Gastrocnemius medialis (tissue), 4 donors: Measurements from ENCODE around the gene CXorf49. TPM values are rescaled to one million over a fixed set of nuclear protein-coding genes. Genes with fewer than 3 reads are reported as not detected.
"Not testable (repeated sequence)": the region's sequence is repeated elsewhere in the genome, so short reads cannot be mapped to it uniquely, and the experiment has no call there.

Source experiments
- ATAC-seq, 2 donors: fragments of 150-250 bp; one replicate each; pipeline ENCODE4 v1.9.1; 2016
- DNase-seq, 2 donors: peaks; one replicate each; pipeline ENCODE4 v3.0.0-alpha.2; 2019
- H3K27ac ChIP-seq, 4 donors: fragments of 200-600 bp; sonication (generic); 1 replicate in 1 of 4; 2 replicates in 3 of 4; pipeline ENCODE4 v1.5.1; 2016 to 2018; ENCODE audit warnings: mild to moderate bottlenecking in 2 of 4, moderate library complexity in 1 of 4
- H3K27me3 ChIP-seq, 3 donors: fragments of 200-600 bp; sonication (generic) in 2 of 3; 1 replicate in 1 of 3; 2 replicates in 2 of 3; pipeline versions ENCODE4 v1.5.1 to v1.6.0; 2016 to 2019; ENCODE audit warnings: mild to moderate bottlenecking in 1 of 3, moderate library complexity in 1 of 3
- H3K36me3 ChIP-seq, 2 donors: fragments of 200-600 bp; sonication (generic) in 1 of 2; one replicate each; pipeline ENCODE4 v1.5.1; 2017 to 2018
- H3K4me1 ChIP-seq, 2 donors: fragments of 200-600 bp; sonication (generic) in 1 of 2; one replicate each; pipeline ENCODE4 v1.5.1; 2016 to 2017; ENCODE audit warnings: mild to moderate bottlenecking in 2 of 2
- H3K4me3 ChIP-seq, 4 donors: fragments of 200-600 bp; sonication (generic) in 3 of 4; 1 replicate in 1 of 4; 2 replicates in 3 of 4; pipeline ENCODE4 v1.5.1; 2016 to 2019; ENCODE audit warnings: mild to moderate bottlenecking in 2 of 4
- H3K9me3 ChIP-seq, 3 donors: fragments of 200-600 bp; sonication (generic) in 2 of 3; 1 replicate in 1 of 3; 2 replicates in 2 of 3; pipeline ENCODE4 v1.5.1; 2016 to 2019
- in situ Hi-C, 4 donors: fragments of 200-750 bp; cut with MboI; loops; one replicate each; pipeline versions ENCODE4 v1.15.0 to v1.8.0; 2017; ENCODE audit warnings: low sequenced_read_pairs in 4 of 4
- intact Hi-C: fragments of 100-400 bp; cut with DNase I; formaldehyde crosslinking; loops from one replicate; pipeline ENCODE4 v1.15.1; 2023; ENCODE audit warnings: low total_unique reads
- total RNA-seq, 4 donors: library from RNA; depleted of rRNA; stranded (reverse); fragments of >200 nt; gene quantifications; one replicate each; pipeline versions ENCODE4 v1.1.0 to v1.2.3, GENCODE V29; 2016

CXorf49 gene
- total RNA-seq, result not detected

- H3K36me3 ChIP-seq, intact Hi-C loops, H3K27me3 ChIP-seq, ATAC-seq, H3K27ac ChIP-seq, H3K4me3 ChIP-seq, H3K9me3 ChIP-seq, H3K4me1 ChIP-seq, DNase-seq, in situ Hi-C loops: not testable (repeated sequence)
Observed at GRCh38 chrX:71718185-71718584, at the start of gene CXorf49. Gene CXorf49, minus strand, starts transcription at chrX:71718285. Its CDS starts 134 bp downstream, at chrX:71718151.

GRCh38 chrX:71767134-71767533, 49.0 kb upstream of the CXorf49 start:
- H3K27ac ChIP-seq, H3K9me3 ChIP-seq, H3K4me1 ChIP-seq, ATAC-seq, DNase-seq, intact Hi-C loops, H3K27me3 ChIP-seq, H3K4me3 ChIP-seq, in situ Hi-C loops, H3K36me3 ChIP-seq: not testable (repeated sequence)

GRCh38 chrX:71765613-71766012, 47.5 kb upstream of the CXorf49 start:
- H3K36me3 ChIP-seq, H3K4me1 ChIP-seq, H3K4me3 ChIP-seq, H3K9me3 ChIP-seq, DNase-seq, intact Hi-C loops, H3K27me3 ChIP-seq, ATAC-seq, H3K27ac ChIP-seq, in situ Hi-C loops: not testable (repeated sequence)

- H3K4me1 ChIP-seq, H3K27me3 ChIP-seq, H3K9me3 ChIP-seq, H3K4me3 ChIP-seq, intact Hi-C loops, H3K27ac ChIP-seq, ATAC-seq, H3K36me3 ChIP-seq, DNase-seq, in situ Hi-C loops: not testable (repeated sequence)
Observed at GRCh38 chrX:71764832-71765231, 46.7 kb upstream of the CXorf49 start.

GRCh38 chrX:71763049-71763448, 45.0 kb upstream of the CXorf49 start, which contains the start of gene CXorf49B:
Gene CXorf49B, plus strand, starts transcription at chrX:71763349. Its CDS starts 75 bp downstream, at chrX:71763424.
- H3K4me1 ChIP-seq, H3K27ac ChIP-seq, H3K4me3 ChIP-seq, H3K27me3 ChIP-seq, DNase-seq, H3K9me3 ChIP-seq, in situ Hi-C loops, H3K36me3 ChIP-seq, intact Hi-C loops, ATAC-seq: not testable (repeated sequence)

GRCh38 chrX:71760688-71761281, 42.7 kb upstream of the CXorf49 start:
- not testable (repeated sequence) for H3K27me3 ChIP-seq, H3K27ac ChIP-seq

GRCh38 chrX:71720289-71720886, 2.3 kb upstream of the CXorf49 start:
- H3K9me3 ChIP-seq, H3K27ac ChIP-seq, H3K27me3 ChIP-seq, H3K36me3 ChIP-seq, ATAC-seq, intact Hi-C loops, H3K4me3 ChIP-seq, in situ Hi-C loops, H3K4me1 ChIP-seq, DNase-seq: not testable (repeated sequence)

More at GRCh38 chrX:71760688-71761281, 42.7 kb upstream of the CXorf49 start:
- DNase-seq, H3K9me3 ChIP-seq, H3K4me1 ChIP-seq, H3K4me3 ChIP-seq, ATAC-seq, in situ Hi-C loops, intact Hi-C loops, H3K36me3 ChIP-seq: not testable (repeated sequence)

GRCh38 chrX:71719195-71719594, 1.1 kb upstream of the CXorf49 start:
- not testable (repeated sequence) for ATAC-seq, DNase-seq

GRCh38 chrX:71716323-71716722, 1.8 kb downstream of the CXorf49 start:
- DNase-seq, H3K4me1 ChIP-seq, H3K4me3 ChIP-seq, H3K27me3 ChIP-seq, intact Hi-C loops, ATAC-seq, H3K9me3 ChIP-seq, in situ Hi-C loops, H3K27ac ChIP-seq, H3K36me3 ChIP-seq: not testable (repeated sequence)

More at GRCh38 chrX:71719195-71719594, 1.1 kb upstream of the CXorf49 start:
- intact Hi-C loops, H3K4me3 ChIP-seq, H3K27me3 ChIP-seq, in situ Hi-C loops, H3K4me1 ChIP-seq, H3K9me3 ChIP-seq, H3K27ac ChIP-seq, H3K36me3 ChIP-seq: not testable (repeated sequence)

- ATAC-seq, H3K9me3 ChIP-seq, H3K4me1 ChIP-seq, in situ Hi-C loops, H3K36me3 ChIP-seq, H3K27ac ChIP-seq, DNase-seq, H3K4me3 ChIP-seq, intact Hi-C loops, H3K27me3 ChIP-seq: not testable (repeated sequence)
Observed at GRCh38 chrX:71715551-71715950, 2.5 kb downstream of the CXorf49 start.

- H3K27me3 ChIP-seq, ATAC-seq, H3K4me3 ChIP-seq, intact Hi-C loops, H3K9me3 ChIP-seq, H3K4me1 ChIP-seq, in situ Hi-C loops, H3K36me3 ChIP-seq, DNase-seq, H3K27ac ChIP-seq: not testable (repeated sequence)
Observed at GRCh38 chrX:71714064-71714463, 4.0 kb downstream of the CXorf49 start.

- H3K4me3 ChIP-seq, H3K9me3 ChIP-seq, H3K36me3 ChIP-seq, DNase-seq, intact Hi-C loops, H3K27me3 ChIP-seq, H3K4me1 ChIP-seq, in situ Hi-C loops, H3K27ac ChIP-seq, ATAC-seq: not testable (repeated sequence)
Observed at GRCh38 chrX:71702853-71703252, 15.2 kb downstream of the CXorf49 start.
